Stimulated activated CD8-positive, alpha-beta memory T cell treated with anti-CD3 and anti-CD28 coated beads, Interleukin-4, amount 100 ng/mL, for 24 hours (primary cell): ENCODE data around the gene DTX3.

Experiments used
- DNase-seq: peaks from one replicate; pipeline ENCODE4 v3.0.0-alpha.2; 2020; ENCODE audit warnings: low read depth

Gene DTX3

GRCh38 chr12:57620245-57620935 lies 15.8 kb downstream of the DTX3 start:
- no peak for DNase-seq

GRCh38 chr12:57620936-57621496 lies 16.4 kb downstream of the DTX3 start:
- no peak for DNase-seq

- peak; percentile 42 for DNase-seq
Observed at GRCh38 chr12:57621497-57622292, 17.1 kb downstream of the DTX3 start.

DNA sequence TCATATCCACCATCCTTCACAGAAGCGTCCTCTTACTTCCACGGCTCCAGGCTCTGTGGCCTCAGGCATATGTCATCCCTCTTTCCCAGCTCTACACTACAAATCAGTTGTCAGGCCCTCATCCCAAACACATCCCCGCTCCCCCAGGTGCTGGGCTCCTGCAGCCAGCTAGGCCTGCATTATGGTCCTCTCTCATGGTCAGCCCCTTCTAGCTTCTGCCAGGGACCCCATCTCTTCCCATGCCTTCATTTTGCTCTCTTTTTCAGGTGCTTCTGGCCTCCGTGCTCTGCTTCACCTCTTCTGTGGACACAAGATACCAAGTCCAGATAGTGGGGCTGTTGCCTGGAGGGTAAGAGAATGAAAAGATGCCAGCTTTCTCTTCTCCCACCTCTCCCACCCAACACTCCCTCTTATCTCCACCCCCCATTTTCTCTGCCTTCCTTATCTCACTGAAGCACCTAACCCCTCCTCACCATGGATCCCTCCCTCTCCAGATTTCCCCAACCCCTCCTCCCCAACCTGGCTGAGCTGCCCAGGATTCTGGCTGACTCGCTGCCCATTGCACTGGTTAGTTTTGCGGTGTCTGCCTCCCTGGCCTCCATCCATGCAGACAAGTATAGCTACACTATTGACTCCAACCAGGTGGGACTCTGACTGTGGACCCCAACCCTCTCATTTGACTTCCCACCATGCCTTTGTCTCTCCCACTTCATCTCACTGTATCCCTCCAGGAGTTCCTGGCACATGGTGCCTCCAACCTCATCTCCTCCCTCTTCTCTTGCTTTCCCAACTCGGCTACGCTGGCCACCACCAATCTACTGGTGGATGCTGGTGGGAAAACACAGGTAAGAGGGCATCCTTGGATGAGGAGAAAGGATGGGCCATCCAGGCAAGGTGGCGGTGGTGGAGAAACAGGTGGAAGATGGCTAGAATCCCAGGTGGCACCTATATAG lies 17.9 kb downstream of the DTX3 start:
- DNase-seq, result no peak

DNA sequence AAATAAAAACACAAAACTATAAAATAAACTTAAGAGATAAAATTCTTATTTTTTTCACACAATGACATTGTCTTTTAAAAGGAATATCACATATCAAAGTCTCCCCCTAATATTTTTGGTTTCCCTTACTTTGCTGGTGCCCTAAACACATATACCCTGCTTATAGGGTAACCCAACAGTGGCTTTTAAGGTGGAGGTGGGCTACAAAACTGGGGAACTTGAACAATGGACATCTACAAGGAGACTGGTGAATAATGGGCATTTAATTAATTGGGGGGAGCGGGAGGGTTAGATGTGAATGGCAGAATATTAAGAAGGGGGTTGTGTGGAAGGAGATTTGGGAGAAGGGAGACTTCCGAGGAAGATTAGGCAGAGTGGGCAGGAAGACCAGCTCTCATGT lies 18.8 kb downstream of the DTX3 start:
- no peak for DNase-seq

DNA sequence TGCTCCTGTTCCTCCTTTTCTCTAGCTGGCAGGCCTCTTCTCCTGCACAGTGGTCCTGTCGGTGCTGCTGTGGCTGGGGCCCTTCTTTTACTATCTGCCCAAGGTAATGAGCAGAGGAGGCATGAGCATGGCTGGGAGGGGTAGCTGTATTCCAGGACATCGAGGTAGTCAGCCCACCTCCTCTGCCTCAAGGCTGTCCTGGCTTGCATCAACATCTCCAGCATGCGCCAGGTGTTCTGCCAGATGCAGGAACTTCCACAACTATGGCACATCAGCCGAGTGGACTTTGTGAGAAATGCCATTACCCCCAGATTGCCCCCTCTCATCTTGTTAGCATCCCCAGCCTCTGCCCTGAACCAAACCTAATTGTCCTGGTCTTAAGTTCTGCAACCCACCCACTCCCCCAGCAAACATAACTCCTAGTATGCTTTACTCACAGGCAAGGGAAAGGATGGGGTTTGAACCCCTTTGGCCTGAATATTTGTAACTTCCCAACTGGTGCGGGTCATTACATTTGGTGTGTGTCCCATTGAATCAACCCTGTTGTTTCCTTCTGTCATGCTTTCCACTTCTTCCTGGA lies 19.3 kb downstream of the DTX3 start:
- no peak for DNase-seq

GRCh38 chr12:57624441-57625220 lies 20.0 kb downstream of the DTX3 start:
- DNase-seq, result no peak

- DNase-seq, result no peak
Observed at GRCh38 chr12:57625261-57626032, 20.8 kb downstream of the DTX3 start.

DNA sequence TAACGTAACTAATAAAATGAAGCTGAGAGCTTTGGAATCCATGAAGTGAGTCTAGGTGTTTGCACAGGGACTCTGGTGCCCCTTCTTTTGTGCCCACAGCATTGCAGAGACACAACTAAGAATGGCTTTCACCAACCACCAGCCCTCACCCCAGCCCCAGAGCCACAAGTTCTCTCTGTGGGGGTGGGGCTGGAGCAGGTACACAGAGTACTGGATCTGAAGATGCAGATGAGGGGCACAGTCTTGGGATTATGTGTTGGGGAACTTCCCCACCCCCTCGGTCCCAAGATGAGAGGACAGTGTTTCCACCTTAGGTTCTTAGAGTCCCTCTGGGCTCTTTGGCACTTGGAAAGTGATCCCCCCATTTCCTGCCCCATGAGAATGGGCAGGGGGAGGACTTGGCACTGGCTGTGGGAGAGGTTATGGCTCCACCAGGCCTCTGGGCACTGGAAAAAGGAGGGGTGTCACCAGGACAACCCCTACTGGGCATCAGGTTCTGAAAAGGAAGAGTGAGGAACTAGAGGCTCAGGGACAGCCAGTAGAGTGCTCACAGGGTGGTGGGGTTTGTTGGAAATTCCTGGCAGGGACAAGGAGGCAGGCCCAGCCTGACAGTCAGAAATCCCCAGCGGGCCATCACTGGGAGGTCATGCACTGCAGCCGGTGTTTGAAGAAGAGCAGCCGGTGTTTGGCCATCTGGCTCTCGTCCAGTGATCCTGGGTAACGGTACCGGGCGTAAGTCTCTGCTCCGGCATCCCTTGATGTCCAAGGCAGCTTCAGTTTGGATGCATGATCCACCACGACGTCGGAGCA lies 21.7 kb downstream of the DTX3 start:
- DNase-seq, result no peak

DNA sequence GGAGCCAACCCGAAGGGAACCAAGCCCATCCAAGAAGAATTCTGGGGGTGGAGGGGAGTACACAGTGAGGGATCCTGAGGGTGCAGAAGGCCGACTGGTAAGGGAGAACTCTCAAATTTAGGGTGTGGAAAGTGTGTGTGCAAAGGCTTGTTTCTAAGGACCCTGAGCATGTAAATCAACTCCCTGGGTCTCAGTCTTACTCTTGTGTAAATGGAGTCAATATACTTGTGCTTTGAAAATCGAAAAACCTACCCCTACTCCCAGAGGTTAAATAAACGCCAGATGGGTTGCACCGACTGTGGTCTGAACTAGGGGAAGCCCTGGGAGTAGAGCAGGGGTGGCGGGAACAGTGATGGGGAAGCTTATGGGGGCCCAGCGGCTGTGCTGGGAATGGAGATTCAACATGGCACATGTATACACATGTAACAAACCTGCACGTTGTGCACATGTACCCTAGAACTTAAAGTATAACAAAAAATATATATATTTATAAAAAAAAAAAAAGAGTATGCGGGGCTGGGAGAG lies 22.4 kb downstream of the DTX3 start:
- no peak for DNase-seq

GRCh38 chr12:57627501-57628279 lies 23.1 kb downstream of the DTX3 start:
- no peak for DNase-seq

DNA sequence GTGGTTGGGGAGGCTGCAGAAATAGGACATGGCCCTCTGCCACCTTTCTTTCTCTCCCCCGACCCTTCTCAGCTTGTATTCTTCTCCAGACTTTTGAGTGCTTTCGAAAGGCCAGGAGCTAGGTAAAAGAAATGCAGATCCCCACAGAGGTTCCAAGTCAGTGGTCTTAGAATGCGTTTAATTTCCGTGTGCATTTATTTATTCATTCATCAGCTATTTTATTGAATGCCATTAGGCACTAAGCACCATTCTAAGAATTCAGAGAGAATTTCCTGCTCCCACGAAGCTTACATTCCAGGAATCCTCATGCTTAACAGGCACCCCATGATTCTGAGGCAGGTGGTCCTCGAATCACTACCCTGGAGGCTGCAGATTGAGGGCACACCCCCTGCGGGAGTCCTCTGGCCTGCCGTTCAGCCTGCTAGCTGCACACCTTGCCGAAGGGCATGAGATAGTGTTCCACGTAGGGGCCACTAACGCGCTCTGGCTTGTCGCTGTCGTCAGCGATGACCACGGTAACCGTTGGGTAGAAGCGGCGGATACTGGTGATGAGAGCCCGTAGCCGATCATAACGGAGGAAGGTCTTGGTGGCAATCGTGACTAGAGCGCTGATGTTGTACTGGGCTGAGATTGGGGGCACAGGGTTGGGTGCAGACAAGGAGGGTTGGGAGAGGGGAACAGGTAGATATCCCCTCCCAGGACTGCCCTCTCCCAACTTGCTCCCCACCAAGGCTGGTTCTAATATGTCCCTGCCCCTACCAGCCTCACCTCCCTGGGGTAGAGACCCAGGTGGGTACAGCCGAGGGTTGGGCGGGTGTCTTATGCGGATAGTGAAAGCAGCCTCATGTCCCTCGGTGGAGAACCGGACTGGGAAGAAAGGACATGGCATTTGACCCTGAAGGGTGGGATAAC lies 23.9 kb downstream of the DTX3 start:
- no peak for DNase-seq

DNA sequence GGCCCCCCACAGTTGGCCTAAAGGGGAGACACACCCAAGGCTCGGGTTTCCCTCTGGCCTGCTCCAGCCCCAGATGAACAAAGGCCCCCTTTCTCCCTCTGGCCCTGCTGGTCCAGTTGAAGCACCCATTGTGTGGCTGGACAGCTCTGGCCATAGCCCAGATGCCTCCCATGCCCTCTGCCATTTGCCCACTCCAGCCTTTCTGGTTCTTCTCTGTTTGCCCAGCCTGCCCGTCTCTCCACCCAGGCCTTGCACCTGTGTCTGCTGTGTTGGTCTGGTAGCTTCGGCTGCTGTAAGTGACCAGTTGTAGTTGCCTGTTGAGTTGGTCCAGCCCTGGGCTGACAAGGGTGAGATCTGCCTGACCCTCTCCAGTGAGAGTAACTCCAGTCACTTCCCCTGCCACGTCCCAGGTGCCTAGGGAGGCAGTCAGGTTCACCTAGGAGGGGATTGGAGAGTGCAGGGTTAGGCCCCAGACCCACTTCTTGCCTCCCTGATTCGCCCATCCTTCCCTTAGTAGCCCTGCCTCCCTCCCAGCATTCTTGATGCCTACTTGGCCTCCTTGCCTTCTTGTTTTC lies 25.4 kb downstream of the DTX3 start:
- no peak for DNase-seq

GRCh38 chr12:57630891-57631433 lies 26.3 kb downstream of the DTX3 start:
- no peak for DNase-seq

GRCh38 chr12:57631566-57632072 lies 27.0 kb downstream of the DTX3 start:
- DNase-seq, result no peak
